Measurements from ENCODE around the gene MTRF1L. TPM values are rescaled to one million over a fixed set of nuclear protein-coding genes. Genes with fewer than 3 reads are reported as not detected.
A peak's percentile ranks its signal among the peaks of the same experiment; 100 is the strongest.

The MTRF1L gene
- total and polyA plus RNA-seq, 3 experiments from 2014 or later = 8.2 to 17.4 (median 15.3) TPM

GRCh38 chr6:152957796-152958195, 44.7 kb downstream of the MTRF1L start:
- H3K27me3 ChIP-seq (ENCODE audit: insufficient read depth, low read length, poor library complexity, severe bottlenecking) = no peaks in the 10 kb centered on the region
- Mint-ChIP-seq H3K27ac (no peak overlapping the region), H3K4me3 (no peak overlapping the region), H3K36me3 (peaks cover 0 to 4% (median 0%) of the 10 kb centered on the region in 3 donors), H3K27me3 (peaks cover 22 to 40% of the 10 kb centered on the region in 2 donors), H3K4me1 (no peaks in the 10 kb centered on the region), H3K9me3 (no peaks in the 10 kb centered on the region)
- H3K9me3 ChIP-seq (ENCODE audit: low read length) = no peaks in the 10 kb centered on the region
- DNase-seq = no peak
- H3K27ac ChIP-seq (ENCODE audit: low read depth, low read length) = no peak overlapping the region
- H3K4me1 ChIP-seq (ENCODE audit: insufficient read depth, low read length) = no peaks in the 10 kb centered on the region
- no peak overlapping the region for H3K4me3 ChIP-seq (ENCODE audit: low read length)
- POLR2A ChIA-PET = no interaction called here
- no peaks in the 10 kb centered on the region for H3K36me3 ChIP-seq (ENCODE audit: insufficient read depth, low read length)
- CTCF ChIA-PET = interaction anchor here (1.6 kb wide), 1 partner anchor 10 kb away, joined by 7 read pairs; no protein-coding TSS in a partner anchor

GRCh38 chr6:152954443-152954842, 48.1 kb downstream of the MTRF1L start:
- no peak overlapping the region for H3K27ac Mint-ChIP-seq
- no peak for DNase-seq
- no peaks in the 10 kb centered on the region for H3K4me1 Mint-ChIP-seq
- Histone ChIP-seq H3K4me3 (ENCODE audit: low read length) (no peak overlapping the region), H3K9me3 (ENCODE audit: low read length) (no peaks in the 10 kb centered on the region), H3K4me1 (ENCODE audit: insufficient read depth, low read length) (no peaks in the 10 kb centered on the region), H3K36me3 (ENCODE audit: insufficient read depth, low read length) (no peaks in the 10 kb centered on the region), H3K27me3 (ENCODE audit: insufficient read depth, low read length, poor library complexity, severe bottlenecking) (no peaks in the 10 kb centered on the region), H3K27ac (ENCODE audit: low read depth, low read length) (no peak overlapping the region)
- CTCF ChIA-PET = interaction anchor here (0.7 to 1.8 kb wide), 3 partner anchors 56 to 77 kb away, joined by 3 read pairs; no protein-coding TSS in a partner anchor
- H3K4me3 Mint-ChIP-seq = no peak overlapping the region
- peaks cover 20 to 38% of the 10 kb centered on the region in 2 donors for H3K27me3 Mint-ChIP-seq
- POLR2A ChIA-PET = no interaction called here
- peaks cover 0 to under 1% (median 0%) of the 10 kb centered on the region in 3 donors for H3K36me3 Mint-ChIP-seq
- H3K9me3 Mint-ChIP-seq = no peaks in the 10 kb centered on the region

- H3K9me3 Mint-ChIP-seq = no peaks in the 10 kb centered on the region
- H3K4me3 Mint-ChIP-seq = no peak overlapping the region
- H3K27me3 Mint-ChIP-seq = peaks cover 21 to 38% of the 10 kb centered on the region in 2 donors
- Histone ChIP-seq H3K27me3 (ENCODE audit: insufficient read depth, low read length, poor library complexity, severe bottlenecking) (no peaks in the 10 kb centered on the region), H3K4me3 (ENCODE audit: low read length) (no peak overlapping the region), H3K36me3 (ENCODE audit: insufficient read depth, low read length) (no peaks in the 10 kb centered on the region), H3K9me3 (ENCODE audit: low read length) (no peaks in the 10 kb centered on the region), H3K27ac (ENCODE audit: low read depth, low read length) (no peak overlapping the region), H3K4me1 (ENCODE audit: insufficient read depth, low read length) (peaks cover 5% of the 10 kb centered on the region)
- ChIA-PET POLR2A (no interaction called here), CTCF (interaction anchor here (1.8 kb wide), 1 partner anchor 78 kb away, joined by 3 read pairs; no protein-coding TSS in a partner anchor)
- H3K4me1 Mint-ChIP-seq = peaks cover 4 to 6% (median 5%) of the 10 kb centered on the region in 3 donors
- no peak for DNase-seq
- no peaks in the 10 kb centered on the region for H3K36me3 Mint-ChIP-seq
- H3K27ac Mint-ChIP-seq = no peak overlapping the region
Observed at GRCh38 chr6:152952866-152953509, 49.5 kb downstream of the MTRF1L start.

- no peaks in the 10 kb centered on the region for H3K9me3 ChIP-seq (ENCODE audit: low read length)
- H3K27me3 Mint-ChIP-seq = peaks cover 20 to 43% of the 10 kb centered on the region in 2 donors
Observed at GRCh38 chr6:152952045-152952444, 50.5 kb downstream of the MTRF1L start.

GRCh38 chr6:152950240-152950639, 52.3 kb downstream of the MTRF1L start:
- no peaks in the 10 kb centered on the region for H3K36me3 ChIP-seq (ENCODE audit: insufficient read depth, low read length)
- H3K4me3 Mint-ChIP-seq = no peak overlapping the region
- POLR2A ChIA-PET = no interaction called here
- CTCF ChIA-PET = no interaction called here
- H3K27ac ChIP-seq (ENCODE audit: low read depth, low read length) = no peak overlapping the region
- H3K36me3 Mint-ChIP-seq = no peaks in the 10 kb centered on the region
- peaks cover 6% of the 10 kb centered on the region for H3K4me1 ChIP-seq (ENCODE audit: insufficient read depth, low read length)
- no peaks in the 10 kb centered on the region for H3K9me3 Mint-ChIP-seq
- no peak overlapping the region for H3K27ac Mint-ChIP-seq
- peaks cover 6 to 9% (median 9%) of the 10 kb centered on the region in 3 donors for H3K4me1 Mint-ChIP-seq
- H3K9me3 ChIP-seq (ENCODE audit: low read length) = no peaks in the 10 kb centered on the region
- no peaks in the 10 kb centered on the region for H3K27me3 ChIP-seq (ENCODE audit: insufficient read depth, low read length, poor library complexity, severe bottlenecking)
- no peak overlapping the region for H3K4me3 ChIP-seq (ENCODE audit: low read length)
- no peak for DNase-seq
- peaks cover 13 to 42% of the 10 kb centered on the region in 2 donors for H3K27me3 Mint-ChIP-seq

More at GRCh38 chr6:152952045-152952444, 50.5 kb downstream of the MTRF1L start:
- no peak overlapping the region for H3K4me3 ChIP-seq (ENCODE audit: low read length)
- Mint-ChIP-seq H3K4me1 (peaks cover 6 to 9% (median 9%) of the 10 kb centered on the region in 3 donors), H3K9me3 (no peaks in the 10 kb centered on the region), H3K27ac (peak overlapping the region in 1 of 8 donors; percentile 15), H3K4me3 (no peak overlapping the region), H3K36me3 (no peaks in the 10 kb centered on the region)
- POLR2A ChIA-PET = interaction anchor here (0.5 kb wide), 1 partner anchor 1460 kb away, joined by 3 read pairs; no protein-coding TSS in a partner anchor
- H3K36me3 ChIP-seq (ENCODE audit: insufficient read depth, low read length) = no peaks in the 10 kb centered on the region
- CTCF ChIA-PET = no interaction called here
- no peak overlapping the region for H3K27ac ChIP-seq (ENCODE audit: low read depth, low read length)
- H3K27me3 ChIP-seq (ENCODE audit: insufficient read depth, low read length, poor library complexity, severe bottlenecking) = no peaks in the 10 kb centered on the region
- peaks cover 6% of the 10 kb centered on the region for H3K4me1 ChIP-seq (ENCODE audit: insufficient read depth, low read length)
- DNase-seq = no peak

GRCh38 chr6:152948150-152948768, 54.2 kb downstream of the MTRF1L start:
- Histone ChIP-seq H3K27me3 (ENCODE audit: insufficient read depth, low read length, poor library complexity, severe bottlenecking) (no peaks in the 10 kb centered on the region), H3K36me3 (ENCODE audit: insufficient read depth, low read length) (no peaks in the 10 kb centered on the region), H3K9me3 (ENCODE audit: low read length) (no peaks in the 10 kb centered on the region), H3K4me1 (ENCODE audit: insufficient read depth, low read length) (peaks cover 6% of the 10 kb centered on the region), H3K27ac (ENCODE audit: low read depth, low read length) (no peak overlapping the region), H3K4me3 (ENCODE audit: low read length) (no peak overlapping the region)
- Mint-ChIP-seq H3K4me3 (peak overlapping the region in 2 of 7 donors; percentile 36 to 37), H3K36me3 (no peaks in the 10 kb centered on the region), H3K4me1 (peaks cover 6 to 9% (median 9%) of the 10 kb centered on the region in 3 donors), H3K27ac (peak overlapping the region in 1 of 8 donors; percentile 20), H3K9me3 (no peaks in the 10 kb centered on the region), H3K27me3 (peaks cover 13 to 41% of the 10 kb centered on the region in 2 donors)
- ChIA-PET POLR2A (no interaction called here), CTCF (interaction anchor here (0.8 to 1.7 kb wide), 9 partner anchors 8 to 83 kb away, joined by 3 to 7 read pairs (median 4); no protein-coding TSS in a partner anchor)
- peak in 2 of 5 donors; percentile 12 to 13 for DNase-seq

- H3K4me3 Mint-ChIP-seq = no peak overlapping the region
Observed at GRCh38 chr6:152946995-152947394, 55.5 kb downstream of the MTRF1L start.

GRCh38 chr6:152946484-152946883, 56.0 kb downstream of the MTRF1L start:
- H3K4me1 ChIP-seq (ENCODE audit: insufficient read depth, low read length) = peaks cover 6% of the 10 kb centered on the region
- Mint-ChIP-seq H3K27ac (no peak overlapping the region), H3K4me1 (peaks cover 6 to 9% (median 9%) of the 10 kb centered on the region in 3 donors), H3K4me3 (no peak overlapping the region), H3K36me3 (no peaks in the 10 kb centered on the region), H3K27me3 (peaks cover 13 to 37% of the 10 kb centered on the region in 2 donors), H3K9me3 (no peaks in the 10 kb centered on the region)
- DNase-seq = no peak
- H3K36me3 ChIP-seq (ENCODE audit: insufficient read depth, low read length) = no peaks in the 10 kb centered on the region
- no peaks in the 10 kb centered on the region for H3K27me3 ChIP-seq (ENCODE audit: insufficient read depth, low read length, poor library complexity, severe bottlenecking)
- no peak overlapping the region for H3K4me3 ChIP-seq (ENCODE audit: low read length)
- H3K9me3 ChIP-seq (ENCODE audit: low read length) = no peaks in the 10 kb centered on the region
- no peak overlapping the region for H3K27ac ChIP-seq (ENCODE audit: low read depth, low read length)
- ChIA-PET CTCF (no interaction called here), POLR2A (no interaction called here)

More at GRCh38 chr6:152946995-152947394, 55.5 kb downstream of the MTRF1L start:
- Mint-ChIP-seq H3K27me3 (peaks cover 13 to 37% of the 10 kb centered on the region in 2 donors), H3K27ac (no peak overlapping the region), H3K36me3 (no peaks in the 10 kb centered on the region), H3K9me3 (no peaks in the 10 kb centered on the region), H3K4me1 (peaks cover 6 to 9% (median 9%) of the 10 kb centered on the region in 3 donors)
- Histone ChIP-seq H3K4me1 (ENCODE audit: insufficient read depth, low read length) (peaks cover 6% of the 10 kb centered on the region), H3K36me3 (ENCODE audit: insufficient read depth, low read length) (no peaks in the 10 kb centered on the region), H3K9me3 (ENCODE audit: low read length) (no peaks in the 10 kb centered on the region), H3K4me3 (ENCODE audit: low read length) (no peak overlapping the region), H3K27me3 (ENCODE audit: insufficient read depth, low read length, poor library complexity, severe bottlenecking) (no peaks in the 10 kb centered on the region), H3K27ac (ENCODE audit: low read depth, low read length) (no peak overlapping the region)
- DNase-seq = no peak
- CTCF ChIA-PET = no interaction called here
- POLR2A ChIA-PET = no interaction called here

Data from CD8-positive, alpha-beta memory T cell (primary cell).